WTC11 (cell line): ENCODE data around the gene CCHCR1. TPM values are rescaled to one million over a fixed set of nuclear protein-coding genes. Genes with fewer than 3 reads are reported as not detected.

ENCODE experiments used
- ATAC-seq: fragments of 200-7000 bp; cut with Tn5 transposase; 2 replicates; pipeline ENCODE4 v1.10.0; 2021; ENCODE audit warnings: mild to moderate bottlenecking, moderate library complexity
- CTCF ChIA-PET: fragments of 300-600 bp; sonication (Branson Sonifier 250); formaldehyde crosslinking; loops from one replicate; lab custom pipeline; 2021; ENCODE audit warnings: antibody characterized with exemption; lab: Charles Lee
- POLR2A ChIA-PET: fragments of 350-600 bp; sonication (Branson Sonifier 250); formaldehyde crosslinking; loops from one replicate; lab custom pipeline; 2021; ENCODE audit warnings: antibody characterized with exemption; lab: Charles Lee
- DNase-seq: peaks from one replicate; pipeline ENCODE4 v3.0.0; 2021; ENCODE audit warnings: low spot score
- H3K27ac Mint-ChIP-seq: 2 replicates; pipeline ENCODE4 v1.8.0; 2021; ENCODE audit warnings: mixed read lengths
- H3K27me3 Mint-ChIP-seq: 2 replicates; pipeline ENCODE4 v1.8.0; 2021; ENCODE audit warnings: low read depth, mild to moderate bottlenecking, moderate library complexity, mixed read lengths
- H3K36me3 Mint-ChIP-seq: 2 replicates; pipeline ENCODE4 v1.8.0; 2021; ENCODE audit warnings: mixed read lengths
- H3K4me1 Mint-ChIP-seq: 2 replicates; pipeline ENCODE4 v1.8.0; 2022; ENCODE audit warnings: mixed read lengths
- H3K4me3 Mint-ChIP-seq: 2 replicates; pipeline ENCODE4 v1.8.0; 2021; ENCODE audit warnings: mild to moderate bottlenecking, moderate library complexity, mixed read lengths
- H3K9me3 Mint-ChIP-seq: 2 replicates; pipeline ENCODE4 v1.8.0; 2021; ENCODE audit warnings: mixed read lengths
- AR ChIP-seq: fragments of 250-450 bp; sonication (Bioruptor Pico); IDR thresholded peaks from 2 replicates; pipeline ENCODE4 v1.9.0; 2021; ENCODE audit warnings: mild to moderate bottlenecking
- ATF3 ChIP-seq: sonication (generic); formaldehyde crosslinking; conservative IDR thresholded peaks from 2 replicates; pipeline ENCODE4 v1.8.1; 2022; ENCODE audit warnings: mild to moderate bottlenecking, missing genetic modification reagents
- ESRRA ChIP-seq: sonication (generic); formaldehyde crosslinking; IDR thresholded peaks from 2 replicates; pipeline ENCODE4 v1.8.1; 2022; ENCODE audit warnings: mild to moderate bottlenecking, missing genetic modification reagents, borderline replicate concordance
- FOXJ3 ChIP-seq: sonication (generic); formaldehyde crosslinking; IDR thresholded peaks from 2 replicates; pipeline ENCODE4 v1.9.0; 2021; ENCODE audit warnings: missing genetic modification reagents, mild to moderate bottlenecking, borderline replicate concordance
- FOXP1 ChIP-seq: sonication (generic); formaldehyde crosslinking; IDR thresholded peaks from 2 replicates; pipeline ENCODE4 v1.8.0; 2022; ENCODE audit warnings: missing genetic modification reagents, mild to moderate bottlenecking, moderate library complexity, borderline replicate concordance
- GTF2I ChIP-seq: fragments of 250-450 bp; sonication (Bioruptor Pico); conservative IDR thresholded peaks from 2 replicates; pipeline ENCODE4 v1.4.0; 2021; ENCODE audit warnings: mild to moderate bottlenecking
- MYBL2 ChIP-seq: sonication (generic); formaldehyde crosslinking; IDR thresholded peaks from 2 replicates; pipeline ENCODE4 v1.8.1; 2023; ENCODE audit warnings: mild to moderate bottlenecking, moderate library complexity, missing genetic modification reagents
- NFE2L1 ChIP-seq: sonication (generic); formaldehyde crosslinking; IDR thresholded peaks from 2 replicates; pipeline ENCODE4 v1.8.1; 2023; ENCODE audit warnings: missing genetic modification reagents
- PRDM15 ChIP-seq: sonication (generic); formaldehyde crosslinking; IDR thresholded peaks from 2 replicates; pipeline ENCODE4 v1.8.0; 2022; ENCODE audit warnings: missing genetic modification reagents
- SMAD3 ChIP-seq: sonication (generic); formaldehyde crosslinking; IDR thresholded peaks from 2 replicates; pipeline ENCODE4 v1.8.0; 2022; ENCODE audit warnings: missing genetic modification reagents, mild to moderate bottlenecking, borderline replicate concordance
- TEAD1 ChIP-seq: sonication (generic); formaldehyde crosslinking; IDR thresholded peaks from 2 replicates; pipeline ENCODE4 v1.8.0; 2022; ENCODE audit warnings: mild to moderate bottlenecking, missing genetic modification reagents
- total RNA-seq: library from RNA; stranded (reverse); gene quantifications from 3 replicates; pipeline ENCODE4 v1.2.3, GENCODE V29; 2021
- TF ChIP-seq, protein P1 (sequence below): sonication (generic); formaldehyde crosslinking; IDR thresholded peaks from 2 replicates; pipeline ENCODE4 v1.8.1; 2022; ENCODE audit warnings: mild to moderate bottlenecking, moderate library complexity, missing genetic modification reagents
- TF ChIP-seq, protein P2 (sequence below): sonication (generic); formaldehyde crosslinking; IDR thresholded peaks from 2 replicates; pipeline ENCODE4 v1.8.0; 2022; ENCODE audit warnings: mild to moderate bottlenecking, missing genetic modification reagents
- TF ChIP-seq, protein P3 (sequence below): sonication (generic); formaldehyde crosslinking; IDR thresholded peaks from 2 replicates; pipeline ENCODE4 v1.8.0; 2022; ENCODE audit warnings: mild to moderate bottlenecking, missing genetic modification reagents
- TF ChIP-seq, protein P4 (sequence below): sonication (generic); formaldehyde crosslinking; IDR thresholded peaks from 2 replicates; pipeline ENCODE4 v1.8.1; 2022; ENCODE audit warnings: low read depth, missing genetic modification reagents, borderline replicate concordance

The CCHCR1 gene
- total RNA-seq, 1 experiment from 2014 or later: 58.7 TPM

DNA sequence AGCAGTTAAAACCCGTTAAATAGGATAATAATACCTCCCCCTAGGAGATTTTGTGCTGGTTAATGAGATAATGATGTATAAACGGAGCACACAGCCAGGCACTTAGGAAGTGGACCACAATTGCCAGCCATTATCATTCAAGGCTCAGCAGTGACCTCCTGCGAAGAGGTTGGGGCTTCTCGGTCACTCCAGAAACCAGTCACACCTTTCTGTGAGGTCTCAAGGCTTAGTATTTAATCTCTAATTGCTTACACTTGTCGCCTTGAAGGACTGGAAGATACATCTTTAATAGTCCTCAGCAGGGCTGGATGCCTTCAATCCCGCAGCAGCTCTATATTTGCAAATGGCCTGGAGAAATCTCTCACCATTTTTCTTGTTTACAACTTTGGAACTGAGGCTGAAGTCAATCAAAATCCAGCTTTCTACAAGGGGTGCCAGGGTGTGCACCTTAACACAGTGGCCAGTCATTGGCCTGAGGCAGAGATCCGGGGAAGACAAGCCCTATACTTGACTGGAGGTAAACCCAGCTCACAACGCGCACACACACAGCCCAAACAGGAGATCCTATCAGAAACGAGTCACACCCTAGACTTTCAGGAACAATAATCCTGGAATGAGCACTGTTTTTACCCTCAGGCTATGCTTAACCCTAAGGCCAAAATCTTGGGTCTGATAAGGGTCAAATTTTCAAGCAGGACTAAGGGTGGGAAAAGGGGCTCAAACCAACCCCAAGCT lies 11.7 kb upstream of the CCHCR1 start:
- ATAC-seq (no peak), DNase-seq (no peak)
- ChIA-PET POLR2A (interaction anchor here (0.6 to 1.3 kb wide), 3 partner anchors 10 to 646 kb away, joined by 3 to 8 read pairs (median 3); partner anchors contain the start of genes HSPA1A, HSPA1L and TCF19), CTCF (interaction anchor here (0.9 to 4.8 kb wide), 5 partner anchors 11 to 197 kb away, joined by 4 to 60 read pairs (median 6); partner anchors contain the start of gene TCF19)
- Mint-ChIP-seq H3K4me3 (peak overlapping the region; percentile 97), H3K36me3 (peaks cover 52% of the 10 kb centered on the region), H3K9me3 (no peaks in the 10 kb centered on the region), H3K27ac (peak overlapping the region; percentile 91), H3K4me1 (peaks cover 63% of the 10 kb centered on the region), H3K27me3 (no peaks in the 10 kb centered on the region)
- TF ChIP-seq, protein P1, sequence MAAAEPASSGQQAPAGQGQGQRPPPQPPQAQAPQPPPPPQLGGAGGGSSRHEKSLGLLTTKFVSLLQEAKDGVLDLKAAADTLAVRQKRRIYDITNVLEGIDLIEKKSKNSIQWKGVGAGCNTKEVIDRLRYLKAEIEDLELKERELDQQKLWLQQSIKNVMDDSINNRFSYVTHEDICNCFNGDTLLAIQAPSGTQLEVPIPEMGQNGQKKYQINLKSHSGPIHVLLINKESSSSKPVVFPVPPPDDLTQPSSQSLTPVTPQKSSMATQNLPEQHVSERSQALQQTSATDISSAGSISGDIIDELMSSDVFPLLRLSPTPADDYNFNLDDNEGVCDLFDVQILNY (CRISPR knock-in tag): no peak
- TF ChIP-seq PRDM15 (no peak), SMAD3 (CRISPR knock-in tag) (no peak), GTF2I (no peak), TEAD1 (CRISPR knock-in tag) (no peak)
- TF ChIP-seq, protein P2, sequence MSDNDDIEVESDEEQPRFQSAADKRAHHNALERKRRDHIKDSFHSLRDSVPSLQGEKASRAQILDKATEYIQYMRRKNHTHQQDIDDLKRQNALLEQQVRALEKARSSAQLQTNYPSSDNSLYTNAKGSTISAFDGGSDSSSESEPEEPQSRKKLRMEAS (CRISPR knock-in tag): no peak

DNA sequence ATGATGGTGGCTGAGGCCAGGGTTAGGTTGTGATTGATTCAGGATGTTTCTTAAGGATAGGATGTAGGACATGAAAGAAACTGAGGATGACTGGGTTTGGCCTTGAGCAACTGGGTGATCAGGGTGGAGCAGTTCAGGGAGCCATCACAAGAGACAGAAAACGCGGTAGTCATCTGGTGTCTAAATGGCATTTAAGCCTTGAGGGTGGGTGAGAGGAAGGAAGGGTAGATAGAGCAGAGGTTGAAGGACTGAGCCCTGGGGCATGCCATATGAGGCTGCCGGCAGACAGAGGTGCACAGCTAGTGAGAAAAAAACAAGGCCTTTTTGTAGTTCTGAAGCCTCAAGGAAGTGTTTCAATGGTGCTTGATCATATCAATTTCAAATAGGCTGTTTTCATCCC lies 11.0 kb upstream of the CCHCR1 start:
- POLR2A ChIA-PET: interaction anchor here (0.6 kb wide), 1 partner anchor 647 kb away, joined by 3 read pairs; the partner anchor contains the start of genes HSPA1A and HSPA1L
- TF ChIP-seq MYBL2 (CRISPR knock-in tag): no peak
- no peak for TF ChIP-seq FOXP1 (CRISPR knock-in tag)
- no peak for TF ChIP-seq AR
- TF ChIP-seq NFE2L1 (CRISPR knock-in tag): no peak
- TF ChIP-seq FOXJ3: no peak
- TF ChIP-seq ESRRA (CRISPR knock-in tag): no peak
- TF ChIP-seq, all 79 proteins: peak for 0
- ATAC-seq (no peak), DNase-seq (no peak)
- H3K4me1 Mint-ChIP-seq: peaks cover 56% of the 10 kb centered on the region
- no peaks in the 10 kb centered on the region for H3K27me3 Mint-ChIP-seq
- H3K4me3 Mint-ChIP-seq: peak overlapping the region; percentile 97
- H3K36me3 Mint-ChIP-seq: peaks cover 57% of the 10 kb centered on the region
- CTCF ChIA-PET: interaction anchor here (1.0 to 4.8 kb wide), 7 partner anchors 10 to 284 kb away, joined by 3 to 60 read pairs (median 4); partner anchors contain the start of genes DDR1, PSORS1C2 and TCF19
- H3K9me3 Mint-ChIP-seq: no peaks in the 10 kb centered on the region
- H3K27ac Mint-ChIP-seq: peak overlapping the region; percentile 91

GRCh38 chr6:31165986-31166385 lies 8.4 kb upstream of the CCHCR1 start:
- peak overlapping the region; percentile 97 for H3K4me3 Mint-ChIP-seq
- H3K27ac Mint-ChIP-seq: peak overlapping the region; percentile 77
- POLR2A ChIA-PET: interaction anchor here (0.9 to 1.2 kb wide), 2 partner anchors 15 to 23 kb away, joined by 3 read pairs; no protein-coding TSS in a partner anchor

More at GRCh38 chr6:31165986-31166385, 8.4 kb upstream of the CCHCR1 start:
- DNase-seq (no peak), ATAC-seq (no peak)
- H3K27me3 Mint-ChIP-seq: no peaks in the 10 kb centered on the region
- TF ChIP-seq, protein P3, sequence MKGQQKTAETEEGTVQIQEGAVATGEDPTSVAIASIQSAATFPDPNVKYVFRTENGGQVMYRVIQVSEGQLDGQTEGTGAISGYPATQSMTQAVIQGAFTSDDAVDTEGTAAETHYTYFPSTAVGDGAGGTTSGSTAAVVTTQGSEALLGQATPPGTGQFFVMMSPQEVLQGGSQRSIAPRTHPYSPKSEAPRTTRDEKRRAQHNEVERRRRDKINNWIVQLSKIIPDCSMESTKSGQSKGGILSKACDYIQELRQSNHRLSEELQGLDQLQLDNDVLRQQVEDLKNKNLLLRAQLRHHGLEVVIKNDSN (CRISPR knock-in tag): no peak
- no peak for TF ChIP-seq ATF3 (CRISPR knock-in tag)
- TF ChIP-seq, protein P4, sequence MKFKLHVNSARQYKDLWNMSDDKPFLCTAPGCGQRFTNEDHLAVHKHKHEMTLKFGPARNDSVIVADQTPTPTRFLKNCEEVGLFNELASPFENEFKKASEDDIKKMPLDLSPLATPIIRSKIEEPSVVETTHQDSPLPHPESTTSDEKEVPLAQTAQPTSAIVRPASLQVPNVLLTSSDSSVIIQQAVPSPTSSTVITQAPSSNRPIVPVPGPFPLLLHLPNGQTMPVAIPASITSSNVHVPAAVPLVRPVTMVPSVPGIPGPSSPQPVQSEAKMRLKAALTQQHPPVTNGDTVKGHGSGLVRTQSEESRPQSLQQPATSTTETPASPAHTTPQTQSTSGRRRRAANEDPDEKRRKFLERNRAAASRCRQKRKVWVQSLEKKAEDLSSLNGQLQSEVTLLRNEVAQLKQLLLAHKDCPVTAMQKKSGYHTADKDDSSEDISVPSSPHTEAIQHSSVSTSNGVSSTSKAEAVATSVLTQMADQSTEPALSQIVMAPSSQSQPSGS: no peak
- H3K4me1 Mint-ChIP-seq: peaks cover 65% of the 10 kb centered on the region
- peaks cover 73% of the 10 kb centered on the region for H3K36me3 Mint-ChIP-seq
- no peaks in the 10 kb centered on the region for H3K9me3 Mint-ChIP-seq
- CTCF ChIA-PET: interaction anchor here (0.7 to 1.5 kb wide), 4 partner anchors 27 to 201 kb away, joined by 3 to 4 read pairs (median 4); partner anchors contain the start of gene PSORS1C2
